ENCODE results near the gene ST6GALNAC1. TPM values are rescaled to one million over a fixed set of nuclear protein-coding genes. Genes with fewer than 3 reads are reported as not detected.
"Not testable (repeated sequence)": the region's sequence is repeated elsewhere in the genome, so short reads cannot be mapped to it uniquely, and the experiment has no call there.

Gene ST6GALNAC1
- total and polyA plus RNA-seq, 5 donors = 2.4 to 5.0 (median 3.2) TPM

DNA sequence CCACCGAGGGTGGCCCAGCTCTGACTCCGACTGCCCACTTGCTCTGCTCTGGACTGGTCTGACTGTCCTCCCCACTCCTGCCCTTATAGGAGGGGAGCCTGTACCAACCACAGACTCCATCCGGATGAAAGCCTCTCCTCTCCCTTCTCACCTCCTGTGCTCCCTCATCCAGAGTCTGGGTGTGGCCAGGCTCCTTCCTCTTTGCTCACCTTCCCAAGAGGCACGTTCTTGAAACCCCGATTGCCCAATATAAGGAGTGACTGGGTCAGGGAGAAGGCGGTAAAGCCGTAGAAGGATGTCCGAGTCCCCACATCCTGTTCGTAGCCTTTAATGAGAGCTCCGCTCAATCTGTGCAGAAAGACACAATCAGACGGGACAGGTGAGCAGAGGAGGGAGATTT, 17.1 kb downstream of the ST6GALNAC1 start:
- intact Hi-C loops (cut with DNase I) = loop anchor here in 2 of 4 donors (5.0 to 10.0 kb wide), 3 partner anchors 69 to 104 kb away; no protein-coding TSS in a partner anchor
- no peak for ATAC-seq
- WGBS = 80% methylated on average over 11 of the region's 11 CpGs
- Histone ChIP-seq H3K9me3 (ENCODE audit: control insufficient read depth, low read length) (no peaks in the 10 kb centered on the region), H3K27me3 (ENCODE audit: control insufficient read depth, insufficient read depth) (no peaks in the 10 kb centered on the region), H3K27ac (ENCODE audit: low read length) (no peak overlapping the region), H3K4me1 (ENCODE audit: control insufficient read depth, insufficient read depth, low read length) (no peaks in the 10 kb centered on the region), H3K4me3 (ENCODE audit: low read length) (no peak overlapping the region)
- DNase-seq = no peak

GRCh38 chr17:76625496-76625895, 18.1 kb downstream of the ST6GALNAC1 start:
- 96% methylated on average over 6 of the region's 6 CpGs for WGBS
- DNase-seq (peak in 1 of 3 donors; percentile 16), ATAC-seq (no peak)
- no peaks in the 10 kb centered on the region for H3K27me3 ChIP-seq (ENCODE audit: control insufficient read depth, insufficient read depth)
- H3K4me3 ChIP-seq (ENCODE audit: low read length) = no peak overlapping the region
- no peak overlapping the region for H3K27ac ChIP-seq (ENCODE audit: low read length)
- intact Hi-C loops (cut with DNase I) = loop anchor here in 2 of 4 donors (5.0 to 10.0 kb wide), 3 partner anchors 68 to 103 kb away; no protein-coding TSS in a partner anchor
- no peaks in the 10 kb centered on the region for H3K4me1 ChIP-seq (ENCODE audit: control insufficient read depth, insufficient read depth, low read length)
- H3K9me3 ChIP-seq (ENCODE audit: control insufficient read depth, low read length) = no peaks in the 10 kb centered on the region

DNA sequence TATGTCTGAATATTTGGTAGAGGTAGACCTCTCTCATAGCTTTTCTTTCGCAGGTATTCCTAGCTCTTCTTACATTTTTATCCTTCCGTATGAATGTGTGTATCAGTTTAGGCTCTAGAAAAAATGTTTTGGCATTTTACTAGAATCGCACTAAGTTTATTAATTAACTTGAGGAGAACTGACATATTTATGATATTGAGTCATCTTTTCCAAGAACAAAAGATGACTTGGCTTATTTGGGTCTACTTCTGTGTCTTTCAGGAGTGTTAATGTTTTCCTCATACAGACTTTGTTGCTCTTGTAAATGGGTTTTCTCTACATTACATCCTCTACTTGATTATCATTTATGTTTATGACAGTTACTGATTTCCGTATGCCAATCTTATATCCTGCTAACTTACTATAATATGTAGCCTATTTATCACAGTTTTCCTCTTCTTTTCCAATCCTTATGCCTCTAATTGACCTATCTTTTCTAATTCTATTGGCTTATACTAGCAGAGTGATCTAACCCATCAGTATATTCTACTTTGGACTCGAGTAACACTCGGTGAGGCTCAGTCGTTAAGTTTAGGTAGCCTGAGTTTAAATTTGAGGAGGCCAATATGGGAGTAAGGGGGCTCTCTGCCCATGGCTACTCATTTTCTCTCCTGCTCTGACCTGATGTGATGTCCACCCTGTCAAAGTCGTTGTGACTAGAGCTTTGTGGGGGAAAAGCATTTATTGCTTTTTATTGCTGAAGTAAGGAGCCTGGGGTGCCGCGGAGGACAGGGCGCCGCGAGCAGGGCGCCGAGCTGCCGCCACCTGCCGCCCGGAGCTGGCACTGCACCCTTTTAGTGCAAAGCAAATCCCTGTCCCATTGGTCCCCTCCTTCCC, 20.0 kb downstream of the ST6GALNAC1 start:
- Histone ChIP-seq H3K27ac (ENCODE audit: low read length) (no peak overlapping the region), H3K27me3 (ENCODE audit: control insufficient read depth, insufficient read depth) (no peaks in the 10 kb centered on the region), H3K9me3 (ENCODE audit: control insufficient read depth, low read length) (no peaks in the 10 kb centered on the region), H3K4me3 (ENCODE audit: low read length) (no peak overlapping the region), H3K4me1 (ENCODE audit: control insufficient read depth, insufficient read depth, low read length) (no peaks in the 10 kb centered on the region)
- intact Hi-C loops (cut with DNase I) = loop anchor here in 2 of 4 donors (5.0 to 10.0 kb wide), 3 partner anchors 66 to 101 kb away; no protein-coding TSS in a partner anchor
- peak; percentile 87 to 91 for ATAC-seq
- 22% methylated on average over 18 of the region's 18 CpGs for WGBS
- DNase-seq = peak; percentile 74 to 91 (median 90)

DNA sequence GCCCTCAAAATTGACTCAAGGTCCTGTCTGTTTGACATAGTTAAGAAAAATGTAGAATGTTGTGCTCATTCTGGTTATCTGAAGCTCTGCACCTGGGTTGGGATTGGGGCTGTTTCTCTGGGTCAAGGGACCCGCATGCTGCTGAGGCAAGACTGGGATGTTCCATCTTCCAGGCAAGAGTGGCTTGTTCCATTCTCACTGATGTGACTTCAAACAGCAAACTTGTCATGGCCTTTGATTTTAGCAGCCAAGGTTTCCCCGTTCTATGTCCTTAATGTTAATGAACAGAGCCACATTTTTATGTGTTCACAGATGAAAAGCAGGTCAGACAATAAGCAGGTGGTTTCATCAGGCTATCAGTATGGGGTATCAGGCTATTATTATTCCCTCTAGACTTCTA, 25.7 kb downstream of the ST6GALNAC1 start:
- no peaks in the 10 kb centered on the region for H3K27me3 ChIP-seq (ENCODE audit: control insufficient read depth, insufficient read depth)
- intact Hi-C loops (cut with DNase I) = no loop called here
- no peak for ATAC-seq
- no peaks in the 10 kb centered on the region for H3K4me1 ChIP-seq (ENCODE audit: control insufficient read depth, insufficient read depth, low read length)
- no peaks in the 10 kb centered on the region for H3K9me3 ChIP-seq (ENCODE audit: control insufficient read depth, low read length)
- no peak for DNase-seq
- 86% methylated on average over 2 of the region's 2 CpGs for WGBS
- no peak overlapping the region for H3K27ac ChIP-seq (ENCODE audit: low read length)
- H3K4me3 ChIP-seq (ENCODE audit: low read length) = no peak overlapping the region

DNA sequence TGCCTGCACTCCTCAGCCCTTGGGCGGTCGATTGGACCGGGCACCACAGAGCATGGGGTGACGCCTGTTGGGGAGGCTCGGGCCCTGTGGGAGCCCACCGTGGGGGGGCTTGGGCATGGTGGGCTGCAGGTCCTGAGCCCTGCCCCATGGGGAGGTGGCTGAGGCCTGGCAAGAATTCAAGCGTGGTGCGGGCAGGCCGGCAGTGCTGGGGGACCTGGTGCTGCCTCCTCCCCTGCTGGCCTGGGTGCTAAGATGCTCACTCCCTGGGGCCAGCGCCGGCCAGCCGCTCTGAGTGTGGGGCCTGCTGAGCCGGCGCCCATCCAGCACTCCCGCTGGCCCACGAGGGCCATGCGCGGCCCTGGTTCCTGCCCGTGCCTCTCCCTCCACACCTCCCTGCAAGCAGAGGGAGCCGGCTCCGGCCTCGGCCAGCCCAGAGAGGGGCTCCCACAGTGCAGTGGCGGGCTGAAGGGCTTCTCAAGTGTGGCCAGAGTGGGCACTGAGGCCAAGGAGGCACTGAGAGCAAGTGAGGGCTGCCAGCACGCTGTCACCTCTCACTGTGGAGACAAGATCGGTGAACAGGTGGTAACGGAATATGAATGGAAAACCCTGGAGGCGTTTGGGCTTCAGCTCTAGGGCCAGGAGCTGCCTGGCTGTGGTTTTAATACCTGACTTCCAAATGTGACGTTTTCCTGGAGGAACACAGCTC, 28.5 kb downstream of the ST6GALNAC1 start:
- Histone ChIP-seq H3K27me3 (ENCODE audit: control insufficient read depth, insufficient read depth) (no peaks in the 10 kb centered on the region), H3K9me3 (ENCODE audit: control insufficient read depth, low read length) (no peaks in the 10 kb centered on the region), H3K27ac (ENCODE audit: low read length) (no peak overlapping the region), H3K4me1 (ENCODE audit: control insufficient read depth, insufficient read depth, low read length) (no peaks in the 10 kb centered on the region), H3K4me3 (ENCODE audit: low read length) (no peak overlapping the region)
- 90% methylated on average over 28 of the region's 28 CpGs for WGBS
- DNase-seq (no peak), ATAC-seq (peak in 1 of 2 donors; percentile 41)
- intact Hi-C loops (cut with DNase I) = loop anchor here in 1 of 4 donors (5.0 kb wide), 1 partner anchor 38 kb away; no protein-coding TSS in a partner anchor

GRCh38 chr17:76614064-76614759, 29.3 kb downstream of the ST6GALNAC1 start:
- H3K9me3 ChIP-seq (ENCODE audit: control insufficient read depth, low read length); H3K27ac ChIP-seq (ENCODE audit: low read length); H3K4me3 ChIP-seq (ENCODE audit: low read length); H3K4me1 ChIP-seq (ENCODE audit: control insufficient read depth, insufficient read depth, low read length); H3K27me3 ChIP-seq (ENCODE audit: control insufficient read depth, insufficient read depth); DNase-seq; ATAC-seq: not testable (repeated sequence)
- WGBS = 88% methylated on average over 13 of the region's 13 CpGs
- intact Hi-C loops (cut with DNase I) = loop anchor here in 1 of 4 donors (5.0 kb wide), 1 partner anchor 37 kb away; no protein-coding TSS in a partner anchor

DNA sequence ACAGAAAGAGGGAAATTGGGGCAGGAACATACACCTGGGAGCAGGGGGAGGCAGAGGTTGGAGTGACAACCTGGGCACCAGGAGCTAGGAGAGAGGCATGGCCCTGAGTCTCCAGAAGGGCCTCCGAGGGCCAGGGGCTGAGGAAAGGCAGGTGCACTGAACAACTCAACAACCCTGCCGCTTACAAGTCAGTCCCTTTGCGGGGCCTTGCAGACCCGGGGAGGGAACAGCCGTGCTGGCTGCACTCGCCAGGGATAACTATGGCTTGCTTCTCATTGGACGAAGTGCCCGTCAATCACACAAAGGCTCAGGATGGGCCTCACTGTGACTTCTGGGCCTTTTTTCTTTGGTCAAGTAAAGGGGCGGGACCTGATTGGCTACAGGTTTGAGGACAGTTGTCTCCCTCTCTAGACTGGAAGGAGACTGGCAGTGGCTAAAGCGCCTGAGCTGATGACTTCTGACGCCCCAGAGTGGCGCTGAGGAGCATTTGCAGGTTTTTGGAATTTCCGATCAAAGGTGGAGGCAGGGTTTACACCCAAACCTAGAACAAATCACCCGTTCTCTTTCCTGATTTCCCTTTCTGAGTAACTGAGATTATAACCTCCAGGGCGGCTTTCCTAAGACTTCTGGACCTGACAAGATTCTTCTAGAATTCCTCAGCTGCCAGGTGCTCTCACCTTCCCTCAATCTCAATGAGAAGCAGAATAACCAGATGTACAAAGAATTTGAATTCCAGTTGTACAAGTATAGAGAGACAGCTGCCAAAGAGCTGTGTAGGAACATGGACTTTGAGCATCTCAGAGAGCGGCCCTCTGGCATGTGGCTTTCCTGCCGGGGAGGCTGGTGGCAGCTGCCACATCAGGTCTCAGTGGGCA, 30.3 kb downstream of the ST6GALNAC1 start:
- H3K27ac ChIP-seq (ENCODE audit: low read length) = no peak overlapping the region
- H3K9me3 ChIP-seq (ENCODE audit: control insufficient read depth, low read length) = no peaks in the 10 kb centered on the region
- H3K27me3 ChIP-seq (ENCODE audit: control insufficient read depth, insufficient read depth) = no peaks in the 10 kb centered on the region
- intact Hi-C loops (cut with DNase I) = loop anchor here in 1 of 4 donors (5.0 kb wide), 1 partner anchor 36 kb away; no protein-coding TSS in a partner anchor
- H3K4me3 ChIP-seq (ENCODE audit: low read length) = no peak overlapping the region
- no peak for DNase-seq
- 76% methylated on average over 17 of the region's 17 CpGs for WGBS
- H3K4me1 ChIP-seq (ENCODE audit: control insufficient read depth, insufficient read depth, low read length) = no peaks in the 10 kb centered on the region
- ATAC-seq = no peak

GRCh38 chr17:76612465-76612864, 31.1 kb downstream of the ST6GALNAC1 start:
- no peak for DNase-seq
- H3K4me1 ChIP-seq (ENCODE audit: control insufficient read depth, insufficient read depth, low read length) = no peaks in the 10 kb centered on the region
- H3K27me3 ChIP-seq (ENCODE audit: control insufficient read depth, insufficient read depth) = no peaks in the 10 kb centered on the region
- no peak for ATAC-seq
- intact Hi-C loops (cut with DNase I) = loop anchor here in 1 of 4 donors (5.0 kb wide), 1 partner anchor 35 kb away; no protein-coding TSS in a partner anchor
- no peak overlapping the region for H3K4me3 ChIP-seq (ENCODE audit: low read length)
- no peaks in the 10 kb centered on the region for H3K9me3 ChIP-seq (ENCODE audit: control insufficient read depth, low read length)
- 80% methylated on average over 4 of the region's 4 CpGs for WGBS
- H3K27ac ChIP-seq (ENCODE audit: low read length) = no peak overlapping the region

- Histone ChIP-seq H3K27ac (ENCODE audit: low read length) (no peak overlapping the region), H3K9me3 (ENCODE audit: control insufficient read depth, low read length) (no peaks in the 10 kb centered on the region), H3K4me1 (ENCODE audit: control insufficient read depth, insufficient read depth, low read length) (no peaks in the 10 kb centered on the region), H3K27me3 (ENCODE audit: control insufficient read depth, insufficient read depth) (no peaks in the 10 kb centered on the region), H3K4me3 (ENCODE audit: low read length) (no peak overlapping the region)
- DNase-seq (no peak), ATAC-seq (no peak)
- 83% methylated on average over 4 of the region's 4 CpGs for WGBS
- intact Hi-C loops (cut with DNase I) = loop anchor here in 1 of 4 donors (5.0 kb wide), 1 partner anchor 34 kb away; no protein-coding TSS in a partner anchor
These were observed 31.8 kb downstream of the ST6GALNAC1 start for GRCh38 chr17:76611758-76612157.

Data from right cardiac atrium (tissue), 5 donors.